Measurements from ENCODE around the gene TPRA1.
A peak's percentile ranks its signal among the peaks of the same experiment; 100 is the strongest.

TPRA1 gene

GRCh38 chr3:127590593-127591465 lies at the start of gene TPRA1:
Gene TPRA1, minus strand, starts transcription at chr3:127590733. Its CDS starts 10,587 bp downstream, at chr3:127580146.
- DNase-seq = peak; percentile 99

DNA sequence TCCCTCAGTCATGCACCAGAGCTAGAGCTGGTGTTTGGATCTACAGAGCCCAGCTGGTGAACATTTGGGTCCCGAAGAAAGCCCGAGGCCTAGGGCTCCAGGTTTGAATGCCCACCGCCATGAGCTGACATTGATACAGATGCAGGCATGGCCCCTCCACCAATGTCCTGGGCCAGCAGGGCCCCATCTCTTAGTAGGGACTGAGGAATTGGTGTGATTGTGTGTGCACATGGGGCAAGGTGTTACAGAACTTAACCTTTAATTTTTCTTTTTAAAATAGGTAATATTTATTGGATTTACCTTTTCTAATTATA lies 49.5 kb upstream of the TPRA1 start:
- DNase-seq = no peak

DNA sequence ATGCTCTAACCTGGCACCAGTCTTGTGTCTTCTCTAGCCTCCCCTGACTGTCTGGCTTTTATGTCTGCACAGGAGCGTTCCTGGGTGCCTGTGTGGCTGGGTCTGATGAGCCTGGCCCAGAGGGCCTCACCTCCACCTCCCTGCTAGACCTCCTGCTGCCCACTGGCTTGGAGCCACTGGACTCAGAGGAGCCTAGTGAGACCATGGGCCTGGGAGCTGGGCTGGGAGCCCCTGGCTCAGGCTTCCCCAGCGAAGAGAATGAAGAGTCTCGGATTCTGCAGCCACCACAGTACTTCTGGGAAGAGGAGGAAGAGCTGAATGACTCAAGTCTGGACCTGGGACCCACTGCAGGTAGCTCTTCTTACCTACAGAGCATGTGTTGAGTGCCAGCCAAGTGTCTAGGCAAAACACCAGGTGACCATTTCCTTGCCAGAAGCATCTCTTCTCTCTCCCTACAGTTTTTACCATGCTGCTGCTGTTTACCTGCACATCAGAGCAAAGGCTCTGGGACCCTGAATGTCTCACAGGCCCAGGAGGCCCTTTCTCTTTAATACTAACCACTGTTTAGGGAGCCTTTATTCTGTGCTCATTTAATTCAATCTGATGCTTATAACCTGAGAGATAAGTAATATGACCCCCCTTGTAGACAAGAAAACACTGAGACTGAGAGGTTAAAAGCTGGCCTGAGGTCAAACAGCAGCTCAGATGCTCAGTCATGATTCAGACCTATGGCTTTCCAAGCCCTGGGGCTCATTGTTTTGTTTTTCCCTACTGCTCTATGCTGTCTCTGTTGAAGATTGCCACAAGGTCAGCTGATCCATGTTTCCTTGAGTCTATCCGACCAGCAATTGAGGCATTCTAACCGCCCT lies 48.9 kb upstream of the TPRA1 start:
- DNase-seq = no peak

- DNase-seq = no peak
These were observed 47.4 kb upstream of the TPRA1 start for GRCh38 chr3:127637971-127638370.

DNA sequence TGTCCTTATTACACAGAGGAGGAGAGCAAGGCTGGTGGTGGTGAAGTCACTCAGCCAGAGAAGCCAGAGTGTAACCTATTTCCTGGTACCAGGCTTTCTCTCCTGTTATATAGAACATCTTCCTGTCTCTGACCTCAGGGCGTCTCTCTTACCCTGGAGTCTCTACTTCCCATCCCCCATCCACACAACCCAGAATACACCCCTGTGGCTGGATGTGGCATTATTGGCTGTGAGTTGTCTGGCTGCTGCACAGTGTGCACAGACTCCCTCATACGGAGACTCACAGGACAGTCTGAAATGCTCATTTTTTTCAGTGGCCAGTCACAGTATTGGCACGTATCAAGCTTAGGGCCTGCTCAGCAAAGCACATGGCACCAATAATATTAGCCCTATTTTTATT lies 47.0 kb upstream of the TPRA1 start:
- no peak for DNase-seq

DNA sequence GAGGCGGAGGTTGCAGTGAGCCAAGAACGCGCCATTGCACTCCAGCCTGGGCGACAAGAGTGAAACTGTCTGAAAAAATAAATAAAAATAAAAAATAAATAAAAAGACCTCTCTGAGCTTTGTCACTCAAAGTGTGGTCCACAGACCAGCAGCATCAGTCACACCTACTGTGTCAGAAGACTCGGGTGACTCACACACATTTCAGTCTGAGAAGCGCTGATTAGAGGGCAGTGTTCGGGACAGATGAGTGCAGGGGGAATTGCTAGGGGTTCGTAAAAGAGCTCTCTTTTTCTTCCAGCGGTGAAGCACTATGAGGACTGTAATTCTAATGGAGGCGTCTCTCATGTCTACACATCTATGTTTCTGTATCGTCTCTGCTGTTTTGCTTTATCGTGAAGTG lies 44.1 kb upstream of the TPRA1 start:
- DNase-seq = no peak

DNA sequence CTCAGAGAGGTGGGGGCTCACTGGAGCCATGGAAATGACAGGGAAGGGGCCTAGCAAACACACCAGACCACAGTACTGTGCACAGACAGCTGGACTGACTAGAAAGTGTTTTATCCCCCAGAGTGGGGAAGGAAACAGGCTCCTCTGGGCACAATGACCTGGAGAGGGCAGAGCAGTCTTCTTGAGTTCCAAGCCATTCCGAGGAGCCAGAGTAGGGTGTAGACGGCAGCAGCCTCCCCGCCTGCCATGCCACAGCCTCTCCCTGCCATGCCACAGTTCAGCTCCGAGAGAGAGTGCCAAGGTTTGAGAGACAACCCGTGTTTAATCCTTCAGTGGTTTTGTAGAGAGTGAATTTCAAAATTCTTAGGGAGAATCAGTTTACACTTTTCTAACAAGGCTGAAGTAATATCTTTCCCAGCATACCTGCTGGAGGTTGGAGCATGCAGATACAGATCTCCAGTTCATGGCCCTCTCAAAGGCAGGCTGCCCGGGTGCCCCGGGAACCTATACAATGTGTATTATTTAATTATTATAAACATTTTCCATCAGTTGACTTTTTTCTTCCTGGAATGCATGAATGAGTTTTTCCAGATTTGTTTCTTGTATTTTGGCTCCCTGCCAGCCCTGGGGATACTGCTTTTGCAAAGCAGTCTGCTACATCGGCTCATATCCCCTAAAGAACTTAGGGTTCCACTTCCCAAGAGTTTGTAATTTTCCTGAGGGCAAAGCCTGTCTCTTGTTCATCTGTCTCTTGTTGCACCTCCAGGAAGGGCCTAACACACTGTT lies 41.7 kb upstream of the TPRA1 start:
- no peak for DNase-seq

DNA sequence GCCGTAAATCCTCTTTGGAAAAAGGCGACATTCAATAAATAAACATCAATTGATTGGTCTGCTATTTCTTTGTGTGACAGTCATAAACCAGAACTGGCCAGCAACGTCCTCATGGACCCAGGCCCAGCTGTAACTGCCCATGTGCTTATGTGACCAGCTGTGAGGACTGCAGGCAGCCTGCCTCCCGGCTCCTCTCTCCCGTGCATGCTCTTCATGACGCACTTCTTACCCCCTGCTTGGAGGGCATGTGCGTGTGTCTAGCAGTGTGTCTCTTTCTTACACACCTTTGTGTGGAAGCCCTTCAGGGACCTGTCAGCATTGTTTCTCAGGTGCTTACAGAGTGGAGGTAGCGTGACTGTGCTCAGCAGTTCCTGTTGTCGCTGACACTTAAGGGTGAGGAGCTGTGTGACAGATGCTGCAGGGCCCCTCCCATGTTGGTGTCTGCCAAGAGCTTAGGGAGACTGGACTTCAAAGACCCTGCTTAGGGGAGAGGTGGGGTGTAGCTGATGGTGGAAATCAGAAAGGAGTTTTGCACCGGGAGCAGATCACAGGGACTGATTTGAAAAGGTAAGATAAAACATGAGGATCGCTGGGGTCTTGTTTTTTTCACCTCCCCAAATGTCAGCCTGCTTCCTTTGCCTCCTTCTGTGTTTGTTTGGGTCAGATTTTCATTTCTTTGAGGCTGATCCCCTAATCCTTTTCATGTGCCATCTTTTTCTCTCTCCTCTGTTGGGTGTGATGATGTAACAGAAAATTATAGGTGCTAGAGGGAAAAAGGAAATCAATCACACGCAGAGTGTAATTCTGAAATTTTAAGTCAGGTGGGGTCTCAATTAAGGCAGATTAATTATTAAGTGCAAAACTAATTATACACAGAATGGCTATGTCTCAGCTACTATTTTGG lies 40.5 kb upstream of the TPRA1 start:
- DNase-seq = peak; percentile 73

DNA sequence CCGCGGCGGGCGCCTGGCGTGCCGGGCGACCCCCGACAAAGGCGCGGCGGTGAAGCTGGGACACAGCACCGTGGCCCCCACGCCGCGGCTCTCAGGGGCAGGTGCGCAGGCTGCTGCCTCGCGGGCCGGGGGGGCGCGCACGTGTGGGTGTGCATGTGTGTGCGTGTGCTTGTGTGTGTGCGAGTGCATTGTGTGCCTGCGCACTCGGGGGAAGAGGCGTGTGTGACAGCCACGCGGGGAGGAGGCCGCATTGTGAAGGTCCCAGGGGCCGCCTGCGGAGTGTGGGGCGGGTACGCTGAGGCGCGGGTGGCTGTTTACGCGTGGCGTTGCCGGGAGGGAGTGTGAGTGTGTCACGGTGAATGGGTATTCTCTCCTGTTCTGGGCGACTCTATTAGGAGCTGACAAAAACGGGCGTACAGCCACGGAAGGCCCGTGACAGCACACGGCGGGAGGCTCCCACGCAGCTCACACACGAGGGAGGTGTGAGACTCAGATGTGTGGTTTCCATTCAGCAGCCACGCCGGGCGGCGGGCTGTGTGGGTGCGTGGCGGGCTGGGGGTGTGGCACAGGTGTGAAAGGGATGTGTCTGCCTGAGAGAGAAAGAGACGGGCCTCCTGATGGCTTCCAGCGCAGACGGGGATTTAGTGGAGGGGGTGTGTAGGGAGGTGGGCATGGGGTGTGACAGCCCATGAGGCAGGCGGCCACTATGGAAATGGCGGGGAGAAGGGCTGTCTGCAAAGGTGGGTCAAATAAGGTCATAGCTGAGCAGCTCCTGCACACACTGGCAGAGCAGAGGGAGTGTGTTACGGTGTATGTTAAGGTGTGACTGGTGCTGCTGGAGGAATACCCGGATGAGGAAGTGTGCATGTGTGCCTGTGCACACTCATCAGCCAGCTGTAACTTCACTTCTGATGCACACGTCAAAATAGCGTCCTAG lies 39.2 kb upstream of the TPRA1 start:
- DNase-seq = no peak

GRCh38 chr3:127628788-127629466 lies 38.4 kb upstream of the TPRA1 start, which contains the start of gene PODXL2:
Gene PODXL2, plus strand, starts transcription at chr3:127629185. Its CDS starts 35 bp downstream, at chr3:127629220.
- DNase-seq = peak; percentile 34

GRCh38 chr3:127628426-127628787 lies 37.9 kb upstream of the TPRA1 start:
- no peak for DNase-seq

DNA sequence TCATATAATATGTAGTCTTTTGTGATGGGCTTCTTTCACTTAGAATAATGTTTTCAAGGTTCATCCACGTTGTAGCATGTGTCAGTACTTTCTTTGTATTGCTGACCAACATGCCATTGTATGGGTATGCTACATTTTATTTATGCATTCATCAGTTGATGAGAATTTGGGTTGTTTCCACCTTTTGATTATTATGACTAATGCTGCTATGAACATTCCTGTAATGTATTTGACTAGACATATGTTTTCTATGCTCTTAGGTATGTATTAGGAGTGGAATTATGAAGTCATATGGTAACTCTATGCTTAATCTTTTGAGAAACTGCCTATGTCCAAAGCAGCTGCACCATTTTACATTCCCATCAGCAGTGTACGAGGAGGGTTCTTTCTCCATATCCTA lies 35.3 kb upstream of the TPRA1 start:
- DNase-seq = no peak

DNA sequence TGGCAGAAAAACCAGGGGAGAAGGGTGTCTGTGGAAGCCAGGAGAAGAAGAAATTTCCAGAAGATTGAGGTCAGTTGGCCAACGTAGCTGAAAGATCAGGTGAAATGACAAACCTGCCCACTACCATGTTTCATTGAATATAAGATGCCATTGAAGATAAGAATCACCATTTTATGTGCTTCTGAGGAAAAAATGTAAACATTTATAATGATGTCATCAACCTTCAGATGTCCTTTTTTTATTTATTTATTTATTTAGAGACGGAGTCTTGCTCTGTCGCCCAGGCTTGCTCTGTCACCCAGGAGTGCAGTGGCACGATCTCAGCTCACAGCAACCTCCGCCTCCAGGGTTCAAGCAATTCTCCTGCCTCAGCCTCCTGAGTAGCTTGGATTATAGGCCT lies 33.5 kb upstream of the TPRA1 start:
- no peak for DNase-seq

GRCh38 chr3:127622772-127623576 lies 32.4 kb upstream of the TPRA1 start:
- DNase-seq = no peak

GRCh38 chr3:127622031-127622430 lies 31.5 kb upstream of the TPRA1 start:
- DNase-seq = no peak

DNA sequence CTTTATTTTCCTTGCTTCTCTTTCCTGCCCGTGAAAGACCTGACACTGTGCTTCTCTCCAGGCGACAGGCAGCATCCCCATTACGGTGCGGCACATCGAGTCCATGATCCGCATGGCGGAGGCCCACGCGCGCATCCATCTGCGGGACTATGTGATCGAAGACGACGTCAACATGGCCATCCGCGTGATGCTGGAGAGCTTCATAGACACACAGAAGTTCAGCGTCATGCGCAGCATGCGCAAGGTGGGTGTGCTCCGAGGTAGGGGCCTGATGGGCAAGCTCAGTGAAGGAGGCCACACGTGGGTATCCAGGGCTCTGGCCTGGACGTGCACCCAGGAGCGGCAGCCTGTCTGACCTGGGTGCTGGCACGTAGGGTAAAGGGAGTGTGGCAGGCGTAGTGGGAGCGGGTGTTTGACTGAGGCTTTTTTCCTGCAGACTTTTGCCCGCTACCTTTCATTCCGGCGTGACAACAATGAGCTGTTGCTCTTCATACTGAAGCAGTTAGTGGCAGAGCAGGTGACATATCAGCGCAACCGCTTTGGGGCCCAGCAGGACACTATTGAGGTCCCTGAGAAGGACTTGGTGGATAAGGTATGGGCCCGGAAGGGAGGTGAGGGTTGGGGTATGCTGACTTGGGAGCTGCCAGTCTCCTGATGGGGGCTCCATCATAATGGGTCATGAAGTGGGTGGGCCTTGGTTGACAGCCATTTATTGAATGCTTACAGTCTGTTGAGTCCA lies 30.3 kb upstream of the TPRA1 start:
- no peak for DNase-seq

DNA sequence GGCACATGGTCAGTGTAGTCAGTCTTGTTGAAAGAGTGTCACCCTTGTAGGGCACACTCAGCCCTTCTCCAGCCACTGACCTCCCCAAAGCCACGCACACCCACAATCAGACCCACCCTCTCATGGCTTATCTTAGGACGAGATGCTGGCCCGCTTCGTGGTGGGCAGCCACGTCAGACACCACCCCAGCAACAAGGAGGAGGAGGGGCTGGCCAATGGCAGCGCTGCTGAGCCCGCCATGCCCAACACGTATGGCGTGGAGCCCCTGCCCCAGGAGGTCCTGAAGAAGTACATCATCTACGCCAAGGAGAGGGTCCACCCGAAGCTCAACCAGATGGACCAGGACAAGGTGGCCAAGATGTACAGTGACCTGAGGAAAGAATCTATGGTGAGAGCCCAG lies 28.4 kb upstream of the TPRA1 start:
- DNase-seq = no peak

GRCh38 chr3:127616836-127617605 lies 26.5 kb upstream of the TPRA1 start:
- no peak for DNase-seq

Measured in DMS 273 treated with DMSO at 0.1 percent for 48 hours (cell line).